IMR-90 (cell line): ENCODE results near the gene TOP3B. TPM values are rescaled to one million over a fixed set of nuclear protein-coding genes. Genes with fewer than 3 reads are reported as not detected.

Experiments used
- ATAC-seq: fragments of 200-7000 bp; cut with Tn5 transposase; 2 replicates; pipeline ENCODE4 v1.9.1; 2020; ENCODE audit warnings: low read depth, mild to moderate bottlenecking, moderate library complexity
- BruUV-seq: library from RNA; stranded (reverse); fragments of 400-500 nt; replicated peaks from 2 replicates; lab custom pipeline; 2021; lab: Mats Ljungman, UMichigan
- CTCF ChIA-PET: fragments of 300-600 bp; formaldehyde crosslinking; extraction: SDS; loops from one replicate; lab custom pipeline; 2021; ENCODE audit warnings: antibody characterized with exemption; lab: Yijun Ruan, JAX
- POLR2A ChIA-PET: fragments of 300-600 bp; sonication (Branson Sonifier 250); formaldehyde crosslinking; loops from one replicate; lab custom pipeline; 2022; ENCODE audit warnings: antibody characterized with exemption; ENCODE audit not compliant: unreplicated experiment; lab: Charles Lee
- DNase-seq: peaks from one replicate; pipeline ENCODE4 v3.0.0; 2013
- H2AFZ ChIP-seq: replicated peaks from 2 replicates; pipeline ENCODE3; 2013; ENCODE audit warnings: low read length, mild to moderate bottlenecking; ENCODE audit not compliant: poor library complexity
- H2AK5ac ChIP-seq: 2 replicates; pipeline ENCODE4 v1.6.1; 2013; ENCODE audit warnings: low read depth, low read length, inconsistent platforms
- H2AK9ac ChIP-seq: replicated peaks from 2 replicates; pipeline ENCODE3; 2013; ENCODE audit warnings: mild to moderate bottlenecking, low read depth, low read length, moderate library complexity; ENCODE audit not compliant: poor library complexity
- H2BK120ac ChIP-seq: 2 replicates; pipeline ENCODE4 v1.6.1; 2013; ENCODE audit warnings: low read depth, low read length, inconsistent platforms
- H2BK15ac ChIP-seq: 3 replicates; pipeline ENCODE4 v1.6.1; 2013; ENCODE audit warnings: low read depth, low read length, inconsistent platforms
- H2BK20ac ChIP-seq: 2 replicates; pipeline ENCODE4 v1.6.1; 2013; ENCODE audit warnings: low read depth, mild to moderate bottlenecking, inconsistent platforms, low read length, moderate library complexity
- H2BK5ac ChIP-seq: 2 replicates; pipeline ENCODE4 v1.6.1; 2013; ENCODE audit warnings: mild to moderate bottlenecking, low read depth, low read length, inconsistent platforms; ENCODE audit not compliant: poor library complexity, severe bottlenecking
- H3K14ac ChIP-seq: replicated peaks from 2 replicates; pipeline ENCODE4 v1.6.1; 2013; ENCODE audit warnings: low read depth, low read length, inconsistent platforms
- H3K18ac ChIP-seq: 2 replicates; pipeline ENCODE4 v1.6.1; 2013; ENCODE audit warnings: low read depth, low read length, control low read depth
- H3K23ac ChIP-seq: 2 replicates; pipeline ENCODE4 v1.6.1; 2013; ENCODE audit warnings: low read depth, low read length, inconsistent platforms
- H3K27ac ChIP-seq: 2 replicates; pipeline ENCODE4 v1.5.1; 2013; ENCODE audit warnings: mild to moderate bottlenecking, control low read depth, low read length; ENCODE audit not compliant: insufficient read depth
- H3K27me3 ChIP-seq: 2 replicates; pipeline ENCODE4 v1.6.1; 2013; ENCODE audit warnings: low read length; ENCODE audit not compliant: control insufficient read depth, insufficient read depth
- H3K36me3 ChIP-seq: 2 replicates; pipeline ENCODE4 v1.6.1; 2013; ENCODE audit warnings: low read length, mixed read lengths; ENCODE audit not compliant: control insufficient read depth, insufficient read depth
- H3K4ac ChIP-seq: 2 replicates; pipeline ENCODE4 v1.6.1; 2013; ENCODE audit warnings: low read depth, low read length, inconsistent platforms
- H3K4me1 ChIP-seq: 2 replicates; pipeline ENCODE4 v1.6.1; 2013; ENCODE audit warnings: low read length, mixed read lengths; ENCODE audit not compliant: control insufficient read depth, insufficient read depth
- H3K4me2 ChIP-seq: 2 replicates; pipeline ENCODE4 v1.6.1; 2013; ENCODE audit warnings: low read depth, mild to moderate bottlenecking, control low read depth, low read length, moderate library complexity
- H3K4me3 ChIP-seq: 2 replicates; pipeline ENCODE4 v1.5.1; 2013; ENCODE audit warnings: low read depth, mild to moderate bottlenecking, control low read depth, low read length, moderate library complexity; ENCODE audit not compliant: insufficient read depth
- H3K56ac ChIP-seq: 2 replicates; pipeline ENCODE4 v1.6.1; 2013; ENCODE audit warnings: low read length, inconsistent platforms; ENCODE audit not compliant: insufficient read depth; ENCODE audit errors: extremely low read depth
- H3K79me1 ChIP-seq, 2 experiments: 2 replicates each; pipeline ENCODE4 v1.6.1; 2013; ENCODE audit warnings: low read length in 2 of 2, inconsistent platforms in 1 of 2, low read depth in 1 of 2
- H3K9ac ChIP-seq: 2 replicates; pipeline ENCODE4 v1.6.1; 2013; ENCODE audit warnings: low read depth, low read length, control low read depth
- H3K9me1 ChIP-seq: 2 replicates; pipeline ENCODE4 v1.6.1; 2013; ENCODE audit warnings: low read length, inconsistent platforms; ENCODE audit not compliant: insufficient read depth
- H3K9me3 ChIP-seq: 2 replicates; pipeline ENCODE4 v1.6.1; 2013; ENCODE audit warnings: low read length; ENCODE audit not compliant: control insufficient read depth, insufficient read depth
- H4K20me1 ChIP-seq: 2 replicates; pipeline ENCODE4 v1.6.1; 2013; ENCODE audit warnings: low read length, inconsistent platforms; ENCODE audit not compliant: insufficient read depth
- H4K5ac ChIP-seq: 2 replicates; pipeline ENCODE4 v1.6.1; 2013; ENCODE audit warnings: mild to moderate bottlenecking, low read depth, low read length, control low read depth
- H4K8ac ChIP-seq, 2 experiments: 2 replicates each; pipeline ENCODE4 v1.6.1; 2013; ENCODE audit warnings: low read depth in 2 of 2, low read length in 2 of 2, control low read depth in 1 of 2, inconsistent platforms in 1 of 2
- H4K91ac ChIP-seq: 2 replicates; pipeline ENCODE4 v1.6.1; 2013; ENCODE audit warnings: low read depth, low read length, inconsistent platforms; ENCODE audit not compliant: insufficient read depth
- BHLHE40 ChIP-seq: fragments of 150-350 bp; IDR thresholded peaks from 2 replicates; pipeline ENCODE4 v1.6.1; 2016; ENCODE audit warnings: mild to moderate bottlenecking, low read depth, low read length
- MXI1 ChIP-seq: IDR thresholded peaks from 2 replicates; pipeline ENCODE4 v1.6.1; 2012; ENCODE audit warnings: low read depth, mild to moderate bottlenecking, low read length, moderate library complexity, borderline replicate concordance
- SMC3 ChIP-seq: fragments of 150-350 bp; IDR thresholded peaks from 2 replicates; pipeline ENCODE4 v1.6.1; 2016; ENCODE audit warnings: low read depth, mild to moderate bottlenecking, antibody characterized with exemption, low read length, moderate library complexity
- WGBS, 2 experiments: methylation state at CpG; one replicate each; pipeline versions ENCODE4 v1.1.5 to v1.1.7; 2013; ENCODE audit warnings: missing lambda C conversion rate in 2 of 2; ENCODE audit not compliant: insufficient read length in 1 of 2; ENCODE audit errors: extremely low coverage in 2 of 2; 5-methylcytosine and 5-hydroxymethylcytosine counted together
- dilution Hi-C: fragments of 300-500 bp; cut with HindIII; formaldehyde crosslinking; loops from one replicate; pipeline ENCODE4 v1.14.3; 2018; ENCODE audit warnings: low sequenced_read_pairs; ENCODE audit not compliant: unreplicated experiment
- in situ Hi-C: fragments of 300-500 bp; cut with MboI; formaldehyde crosslinking; loops from 3 replicates; pipeline ENCODE4 v1.14.3; 2019; ENCODE audit warnings: low sequenced_read_pairs, inconsistent platforms, mixed read lengths
- intact Hi-C: fragments of 100-400 bp; cut with micrococcal nuclease; formaldehyde crosslinking; loops from 2 replicates; pipeline ENCODE4 v1.10.0; 2022
- polyA plus RNA-seq, 3 experiments: library from polyadenylated mRNA; depleted of rRNA; stranded (reverse); fragments of >200 nt; gene quantifications; 2 replicates each; pipeline ENCODE4 v1.2.3, GENCODE V29; 2012; ENCODE audit warnings: low replicate concordance in 1 of 3
- total RNA-seq: library from RNA; depleted of rRNA; stranded (reverse); fragments of >200 nt; gene quantifications from 2 replicates; pipeline ENCODE4 v1.2.3, GENCODE V29; 2012
- TF ChIP-seq, protein P1 (sequence below): fragments of 150-350 bp; IDR thresholded peaks from 2 replicates; pipeline ENCODE4 v1.6.1; 2017; ENCODE audit warnings: mild to moderate bottlenecking, antibody characterized with exemption, low read length, low read depth

TOP3B gene
- total and polyA plus RNA-seq, 2 of the 4 experiments (the other 2 are of a cell fraction): 23.0 to 23.5 TPM

DNA sequence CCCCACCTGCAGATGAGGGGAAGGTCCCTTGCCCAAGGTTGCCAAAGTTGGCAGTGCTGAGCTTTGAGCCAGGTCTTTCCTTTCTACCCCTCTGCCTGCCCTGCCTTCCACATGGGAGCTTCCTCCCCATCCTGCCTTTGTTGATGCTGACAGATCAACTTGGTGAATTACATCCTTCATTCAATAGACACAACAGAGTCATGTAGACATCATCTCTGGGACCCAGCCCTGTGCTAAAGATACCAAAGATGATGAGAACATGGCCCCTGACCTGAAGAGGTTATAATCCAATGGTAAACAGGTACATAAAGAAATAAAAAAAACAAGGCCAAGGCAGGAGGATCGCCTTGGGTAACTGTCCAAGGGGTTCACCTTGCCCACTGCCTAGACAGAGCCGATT lies 72.7 kb downstream of the TOP3B start:
- Histone ChIP-seq H2AK5ac (no peak overlapping the region), H4K91ac (no peak overlapping the region), H3K9ac (no peak overlapping the region), H2BK120ac (no peak overlapping the region), H3K4me1 (no peaks in the 10 kb centered on the region), H3K56ac (no peak overlapping the region), H3K23ac (no peak overlapping the region), H3K4me3 (no peak overlapping the region), H3K36me3 (no peaks in the 10 kb centered on the region), H4K20me1 (no peaks in the 10 kb centered on the region), H3K27me3 (no peaks in the 10 kb centered on the region), H3K4ac (no peak overlapping the region), H3K27ac (no peak overlapping the region), H3K14ac (no peak overlapping the region), H3K9me3 (no peaks in the 10 kb centered on the region), H2BK20ac (no peak overlapping the region), H3K79me1 (no peaks in the 10 kb centered on the region), H2BK15ac (no peak overlapping the region), H4K5ac (no peak overlapping the region), H3K4me2 (no peak overlapping the region), H3K18ac (no peak overlapping the region), H2AFZ (no peak overlapping the region), H2BK5ac (no peak overlapping the region), H2AK9ac (no peak overlapping the region), H4K8ac (no peak overlapping the region), H3K9me1 (no peaks in the 10 kb centered on the region; the same call in 1 of the 2 replicates)
- POLR2A ChIA-PET: no interaction called here
- in situ Hi-C loops (no loop called here), intact Hi-C loops (no loop called here), dilution Hi-C loops (no loop called here)
- DNase-seq (no peak), ATAC-seq (no peak)
- 77% methylated on average over 2 of the region's 2 CpGs; no CpG with 5 or more reads in 1 of the 2 experiments for WGBS, 2 experiments
- CTCF ChIA-PET: interaction anchor here (1.2 kb wide), 1 partner anchor 12 kb away, joined by 3 read pairs; no protein-coding TSS in a partner anchor
- no peak for TF ChIP-seq MXI1
- no peak for TF ChIP-seq BHLHE40
- TF ChIP-seq SMC3: no peak
- TF ChIP-seq, protein P1, sequence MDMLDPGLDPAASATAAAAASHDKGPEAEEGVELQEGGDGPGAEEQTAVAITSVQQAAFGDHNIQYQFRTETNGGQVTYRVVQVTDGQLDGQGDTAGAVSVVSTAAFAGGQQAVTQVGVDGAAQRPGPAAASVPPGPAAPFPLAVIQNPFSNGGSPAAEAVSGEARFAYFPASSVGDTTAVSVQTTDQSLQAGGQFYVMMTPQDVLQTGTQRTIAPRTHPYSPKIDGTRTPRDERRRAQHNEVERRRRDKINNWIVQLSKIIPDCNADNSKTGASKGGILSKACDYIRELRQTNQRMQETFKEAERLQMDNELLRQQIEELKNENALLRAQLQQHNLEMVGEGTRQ: no peak
- no TSS peak for BruUV-seq
